Suprapubic skin (tissue), 3 donors: ENCODE measurements around the gene SLC6A11.

ENCODE experiments used
- POLR2A ChIP-seq, 2 donors: fragments of 450-650 bp; IDR thresholded peaks; one replicate each; pipeline ENCODE4 v1.6.1; 2017; ENCODE audit warnings: antibody characterized with exemption in 2 of 2, mild to moderate bottlenecking in 2 of 2, moderate library complexity in 2 of 2
- TF ChIP-seq, protein P1 (sequence below), 2 donors: fragments of 200-600 bp in 1 of 2; fragments of 450-650 bp in 1 of 2; sonication (generic) in 1 of 2; IDR thresholded peaks; one replicate each; pipeline ENCODE4 v1.5.1; 2016 to 2019; ENCODE audit warnings: antibody characterized with exemption in 2 of 2, mild to moderate bottlenecking in 1 of 2, moderate library complexity in 1 of 2

DNA sequence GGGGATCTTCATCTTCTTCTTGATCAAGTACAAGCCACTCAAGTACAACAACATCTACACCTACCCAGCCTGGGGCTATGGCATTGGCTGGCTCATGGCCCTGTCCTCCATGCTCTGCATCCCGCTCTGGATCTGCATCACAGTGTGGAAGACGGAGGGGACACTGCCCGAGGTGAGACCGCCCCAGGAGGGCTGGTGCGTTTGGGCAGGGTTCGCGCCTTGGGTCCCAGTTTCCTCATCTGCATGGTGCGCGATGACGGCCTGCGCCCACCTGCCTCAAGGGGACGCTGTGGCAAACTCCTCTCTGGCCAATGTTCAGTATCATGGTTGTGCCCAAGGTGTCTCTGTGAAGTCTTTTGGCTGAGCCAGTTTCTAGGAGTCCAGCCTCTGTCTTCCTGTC is 119.0 kb downstream of the SLC6A11 start:
- TF ChIP-seq POLR2A (IDR thresholded peaks at IDR 0.05), result no peak
- TF ChIP-seq, protein P1, sequence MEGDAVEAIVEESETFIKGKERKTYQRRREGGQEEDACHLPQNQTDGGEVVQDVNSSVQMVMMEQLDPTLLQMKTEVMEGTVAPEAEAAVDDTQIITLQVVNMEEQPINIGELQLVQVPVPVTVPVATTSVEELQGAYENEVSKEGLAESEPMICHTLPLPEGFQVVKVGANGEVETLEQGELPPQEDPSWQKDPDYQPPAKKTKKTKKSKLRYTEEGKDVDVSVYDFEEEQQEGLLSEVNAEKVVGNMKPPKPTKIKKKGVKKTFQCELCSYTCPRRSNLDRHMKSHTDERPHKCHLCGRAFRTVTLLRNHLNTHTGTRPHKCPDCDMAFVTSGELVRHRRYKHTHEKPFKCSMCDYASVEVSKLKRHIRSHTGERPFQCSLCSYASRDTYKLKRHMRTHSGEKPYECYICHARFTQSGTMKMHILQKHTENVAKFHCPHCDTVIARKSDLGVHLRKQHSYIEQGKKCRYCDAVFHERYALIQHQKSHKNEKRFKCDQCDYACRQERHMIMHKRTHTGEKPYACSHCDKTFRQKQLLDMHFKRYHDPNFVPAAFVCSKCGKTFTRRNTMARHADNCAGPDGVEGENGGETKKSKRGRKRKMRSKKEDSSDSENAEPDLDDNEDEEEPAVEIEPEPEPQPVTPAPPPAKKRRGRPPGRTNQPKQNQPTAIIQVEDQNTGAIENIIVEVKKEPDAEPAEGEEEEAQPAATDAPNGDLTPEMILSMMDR (IDR thresholded peaks at IDR 0.05), result no peak
